ENCODE results near the gene ROR1.

Gene ROR1

GRCh38 chr1:64121766-64122385 lies 348.1 kb downstream of the ROR1 start:
- no peak for TF ChIP-seq FOXP2 (optimal IDR thresholded peaks at IDR 0.05; ENCODE audit: borderline replicate concordance, extremely low read depth, extremely low read length, insufficient read depth)
- TF ChIP-seq TAF1 (IDR thresholded peaks at IDR 0.05; ENCODE audit: borderline replicate concordance, insufficient read depth, low read length): no peak
- TF ChIP-seq POLR2AphosphoS5 (IDR thresholded peaks at IDR 0.05; ENCODE audit: low read depth, low read length): no peak
- TF ChIP-seq SIN3A (IDR thresholded peaks at IDR 0.05; ENCODE audit: borderline replicate concordance, insufficient read depth, low read length): no peak
- TF ChIP-seq REST (IDR thresholded peaks at IDR 0.05; ENCODE audit: insufficient read depth in 1 of 2, low read depth in 2 of 2, low read length in 2 of 2): no peak

GRCh38 chr1:64122588-64122987 lies 348.8 kb downstream of the ROR1 start:
- TF ChIP-seq POLR2AphosphoS5 (IDR thresholded peaks at IDR 0.05; ENCODE audit: low read depth, low read length) (no peak), TAF1 (IDR thresholded peaks at IDR 0.05; ENCODE audit: borderline replicate concordance, insufficient read depth, low read length) (no peak), FOXP2 (optimal IDR thresholded peaks at IDR 0.05; ENCODE audit: borderline replicate concordance, extremely low read depth, extremely low read length, insufficient read depth) (no peak), SIN3A (IDR thresholded peaks at IDR 0.05; ENCODE audit: borderline replicate concordance, insufficient read depth, low read length) (no peak), REST (IDR thresholded peaks at IDR 0.05; ENCODE audit: insufficient read depth in 1 of 2, low read depth in 2 of 2, low read length in 2 of 2) (no peak)

GRCh38 chr1:64124704-64125440 lies 351.1 kb downstream of the ROR1 start:
- no peak for TF ChIP-seq REST (IDR thresholded peaks at IDR 0.05; ENCODE audit: insufficient read depth in 1 of 2, low read depth in 2 of 2, low read length in 2 of 2)
- no peak for TF ChIP-seq FOXP2 (optimal IDR thresholded peaks at IDR 0.05; ENCODE audit: borderline replicate concordance, extremely low read depth, extremely low read length, insufficient read depth)
- no peak for TF ChIP-seq SIN3A (IDR thresholded peaks at IDR 0.05; ENCODE audit: borderline replicate concordance, insufficient read depth, low read length)
- no peak for TF ChIP-seq POLR2AphosphoS5 (IDR thresholded peaks at IDR 0.05; ENCODE audit: low read depth, low read length)
- TF ChIP-seq TAF1 (IDR thresholded peaks at IDR 0.05; ENCODE audit: borderline replicate concordance, insufficient read depth, low read length): no peak

GRCh38 chr1:64126581-64126980 lies 352.8 kb downstream of the ROR1 start:
- no peak for TF ChIP-seq FOXP2 (optimal IDR thresholded peaks at IDR 0.05; ENCODE audit: borderline replicate concordance, extremely low read depth, extremely low read length, insufficient read depth)
- TF ChIP-seq TAF1 (IDR thresholded peaks at IDR 0.05; ENCODE audit: borderline replicate concordance, insufficient read depth, low read length): no peak
- TF ChIP-seq REST (IDR thresholded peaks at IDR 0.05; ENCODE audit: insufficient read depth in 1 of 2, low read depth in 2 of 2, low read length in 2 of 2): no peak
- TF ChIP-seq POLR2AphosphoS5 (IDR thresholded peaks at IDR 0.05; ENCODE audit: low read depth, low read length): no peak
- TF ChIP-seq SIN3A (IDR thresholded peaks at IDR 0.05; ENCODE audit: borderline replicate concordance, insufficient read depth, low read length): no peak
